GM21576 (cell line): Measurements from ENCODE around the gene DDX17.
"Not testable (repeated sequence)": the region's sequence is repeated elsewhere in the genome, so short reads cannot be mapped to it uniquely, and the experiment has no call there.

ENCODE experiments used
- ATAC-seq: cut with Tn5 transposase; IDR thresholded peaks from one replicate; pipeline ENCODE4 v1.9.1; 2021; ENCODE audit warnings: mild to moderate bottlenecking, moderate library complexity; ENCODE audit not compliant: unreplicated experiment

DDX17 gene

GRCh38 chr22:38494498-38494897, 11.6 kb downstream of the DDX17 start:
- no peak for ATAC-seq

- ATAC-seq, result no peak
Measured at GRCh38 chr22:38491707-38492348, 14.3 kb downstream of the DDX17 start.

GRCh38 chr22:38490915-38491314, 15.2 kb downstream of the DDX17 start:
- ATAC-seq, result no peak

GRCh38 chr22:38490475-38490874, 15.6 kb downstream of the DDX17 start:
- no peak for ATAC-seq

- no peak for ATAC-seq
Measured at GRCh38 chr22:38489561-38490145, 16.5 kb downstream of the DDX17 start.

- no peak for ATAC-seq
Measured at GRCh38 chr22:38489142-38489541, 17.0 kb downstream of the DDX17 start.

- no peak for ATAC-seq
Measured at GRCh38 chr22:38487946-38488345, 18.2 kb downstream of the DDX17 start.

GRCh38 chr22:38485783-38486182, 20.3 kb downstream of the DDX17 start:
- no peak for ATAC-seq

- no peak for ATAC-seq
Measured at GRCh38 chr22:38484244-38484643, 21.9 kb downstream of the DDX17 start.

- no peak for ATAC-seq
Measured at GRCh38 chr22:38482662-38483308, 23.3 kb downstream of the DDX17 start.

- no peak for ATAC-seq
Measured at GRCh38 chr22:38481871-38482332, 24.2 kb downstream of the DDX17 start.

- no peak for ATAC-seq
Measured at GRCh38 chr22:38481162-38481870, 24.8 kb downstream of the DDX17 start.

- no peak for ATAC-seq
Measured at GRCh38 chr22:38479096-38479837, 26.8 kb downstream of the DDX17 start.

- no peak for ATAC-seq
Measured at GRCh38 chr22:38477585-38477984, 28.5 kb downstream of the DDX17 start.

GRCh38 chr22:38474003-38474607, 32.0 kb downstream of the DDX17 start:
- no peak for ATAC-seq

GRCh38 chr22:38471237-38471636, 34.9 kb downstream of the DDX17 start:
- ATAC-seq, result no peak

GRCh38 chr22:38470179-38470578, 35.9 kb downstream of the DDX17 start:
- not testable (repeated sequence) for ATAC-seq

- no peak for ATAC-seq
Measured at GRCh38 chr22:38469306-38469781, 36.8 kb downstream of the DDX17 start.

- no peak for ATAC-seq
Measured at GRCh38 chr22:38468443-38469305, 37.4 kb downstream of the DDX17 start.
